Thyroid gland (tissue), 4 donors: ENCODE measurements around the gene DEK.

Experiments
- POLR2A ChIP-seq, 2 donors: fragments of 450-650 bp; IDR thresholded peaks; one replicate each; pipeline ENCODE4 v1.6.1; 2017; ENCODE audit warnings: antibody characterized with exemption in 2 of 2, mild to moderate bottlenecking in 2 of 2, moderate library complexity in 1 of 2
- TF ChIP-seq, protein P1 (sequence below), 6 experiments: fragments of 200-600 bp in 3 of 6; fragments of 450-650 bp in 3 of 6; sonication (generic) in 3 of 6; IDR thresholded peaks; one replicate each; pipeline ENCODE4 v1.5.1; 2016 to 2019; ENCODE audit warnings: antibody characterized with exemption in 6 of 6, mild to moderate bottlenecking in 2 of 6, inconsistent platforms in 1 of 6, moderate library complexity in 1 of 6

DNA sequence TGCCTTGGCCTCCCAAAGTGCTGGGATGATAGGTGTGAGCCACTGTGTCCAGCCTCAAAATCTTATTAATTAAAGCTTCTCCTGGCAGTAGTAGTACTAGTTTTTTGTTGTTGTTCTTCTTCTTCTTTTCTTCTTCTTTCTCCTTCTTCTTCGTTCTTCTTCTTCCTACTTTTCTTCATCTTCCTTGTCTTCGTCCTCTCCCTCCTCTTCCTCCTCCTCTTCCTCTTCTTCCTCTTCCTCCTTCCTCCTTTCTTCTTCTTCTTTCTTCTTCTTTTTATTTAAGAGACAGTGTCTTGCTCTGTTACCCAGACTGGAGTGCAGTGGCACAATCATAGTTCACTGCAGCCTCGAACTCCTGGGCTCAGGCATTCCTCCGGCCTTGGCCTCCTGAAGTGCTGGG lies 17.2 kb upstream of the DEK start:
- TF ChIP-seq, protein P1, sequence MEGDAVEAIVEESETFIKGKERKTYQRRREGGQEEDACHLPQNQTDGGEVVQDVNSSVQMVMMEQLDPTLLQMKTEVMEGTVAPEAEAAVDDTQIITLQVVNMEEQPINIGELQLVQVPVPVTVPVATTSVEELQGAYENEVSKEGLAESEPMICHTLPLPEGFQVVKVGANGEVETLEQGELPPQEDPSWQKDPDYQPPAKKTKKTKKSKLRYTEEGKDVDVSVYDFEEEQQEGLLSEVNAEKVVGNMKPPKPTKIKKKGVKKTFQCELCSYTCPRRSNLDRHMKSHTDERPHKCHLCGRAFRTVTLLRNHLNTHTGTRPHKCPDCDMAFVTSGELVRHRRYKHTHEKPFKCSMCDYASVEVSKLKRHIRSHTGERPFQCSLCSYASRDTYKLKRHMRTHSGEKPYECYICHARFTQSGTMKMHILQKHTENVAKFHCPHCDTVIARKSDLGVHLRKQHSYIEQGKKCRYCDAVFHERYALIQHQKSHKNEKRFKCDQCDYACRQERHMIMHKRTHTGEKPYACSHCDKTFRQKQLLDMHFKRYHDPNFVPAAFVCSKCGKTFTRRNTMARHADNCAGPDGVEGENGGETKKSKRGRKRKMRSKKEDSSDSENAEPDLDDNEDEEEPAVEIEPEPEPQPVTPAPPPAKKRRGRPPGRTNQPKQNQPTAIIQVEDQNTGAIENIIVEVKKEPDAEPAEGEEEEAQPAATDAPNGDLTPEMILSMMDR (IDR thresholded peaks at IDR 0.05), result no peak
- no peak for TF ChIP-seq POLR2A (IDR thresholded peaks at IDR 0.05)
